AG04449 (cell line): Measurements from ENCODE around the gene TBC1D14.
"Not testable (repeated sequence)": the region's sequence is repeated elsewhere in the genome, so short reads cannot be mapped to it uniquely, and the experiment has no call there.

Source experiments
- CTCF ChIA-PET: fragments of 350-600 bp; formaldehyde crosslinking; extraction: SDS; loops from one replicate; lab custom pipeline; 2021; ENCODE audit warnings: antibody characterized with exemption; lab: Yijun Ruan, JAX
- POLR2A ChIA-PET: fragments of 400-600, 350-600 bp; formaldehyde crosslinking; extraction: SDS; loops from one replicate; lab custom pipeline; 2020; ENCODE audit warnings: antibody characterized with exemption, inconsistent platforms; lab: Yijun Ruan, JAX
- DNase-seq: peaks from one replicate; pipeline ENCODE4 v3.0.0-alpha.2; 2010; ENCODE audit warnings: low read depth, low spot score
- H3K4me3 ChIP-seq: 2 replicates; pipeline ENCODE4 v1.5.1; 2011; ENCODE audit warnings: low read depth, mild to moderate bottlenecking, control low read depth, low read length
- CTCF ChIP-seq: IDR thresholded peaks from one replicate; pipeline ENCODE4 v1.5.1; 2011; ENCODE audit warnings: mild to moderate bottlenecking, moderate library complexity, low read length, control low read depth, inconsistent platforms; ENCODE audit not compliant: insufficient read depth; ENCODE audit errors: missing control alignments

Gene TBC1D14

GRCh38 chr4:6910340-6910959 is 824 bp downstream of the TBC1D14 start:
- DNase-seq = no peak
- peak overlapping the region; percentile 71 for H3K4me3 ChIP-seq
- ChIA-PET CTCF (interaction anchor here (0.7 to 2.8 kb wide), 12 partner anchors 9 to 191 kb away, joined by 3 to 17 read pairs (median 4); no protein-coding TSS in a partner anchor), POLR2A (no interaction called here)
- TF ChIP-seq CTCF = no peak

GRCh38 chr4:6910960-6911874 is 1.6 kb downstream of the TBC1D14 start:
- POLR2A ChIA-PET = no interaction called here

GRCh38 chr4:6911917-6912316 is 2.3 kb downstream of the TBC1D14 start:
- H3K4me3 ChIP-seq, POLR2A ChIA-PET, DNase-seq: not testable (repeated sequence)
- CTCF ChIA-PET = interaction anchor here (1.1 to 2.7 kb wide), 6 partner anchors 9 to 194 kb away, joined by 3 to 10 read pairs (median 6); no protein-coding TSS in a partner anchor

More at GRCh38 chr4:6910960-6911874, 1.6 kb downstream of the TBC1D14 start:
- DNase-seq = no peak
- CTCF ChIA-PET = interaction anchor here (0.7 to 1.8 kb wide), 12 partner anchors 8 to 192 kb away, joined by 3 to 6 read pairs (median 3); no protein-coding TSS in a partner anchor
- no peak for TF ChIP-seq CTCF
- peak overlapping the region; percentile 12; the same call in 1 of the 2 replicates for H3K4me3 ChIP-seq

GRCh38 chr4:6912441-6912840 is 2.8 kb downstream of the TBC1D14 start:
- ChIA-PET POLR2A (no interaction called here), CTCF (interaction anchor here (1.7 to 2.7 kb wide), 5 partner anchors 9 to 195 kb away, joined by 3 to 10 read pairs (median 6); no protein-coding TSS in a partner anchor)
- no peak for DNase-seq
- no peak for TF ChIP-seq CTCF
- H3K4me3 ChIP-seq = no peak overlapping the region

GRCh38 chr4:6913350-6913905 is 3.8 kb downstream of the TBC1D14 start:
- ChIA-PET CTCF (interaction anchor here (0.9 to 2.7 kb wide), 3 partner anchors 16 to 196 kb away, joined by 3 to 10 read pairs (median 9); no protein-coding TSS in a partner anchor), POLR2A (no interaction called here)
- TF ChIP-seq CTCF = no peak
- DNase-seq = no peak
- no peak overlapping the region for H3K4me3 ChIP-seq

GRCh38 chr4:6914448-6914847 is 4.8 kb downstream of the TBC1D14 start:
- ChIA-PET CTCF (interaction anchor here (2.3 to 2.7 kb wide), 2 partner anchors 156 to 197 kb away, joined by 9 to 10 read pairs; no protein-coding TSS in a partner anchor), POLR2A (no interaction called here)
- H3K4me3 ChIP-seq = no peak overlapping the region
- TF ChIP-seq CTCF = no peak
- no peak for DNase-seq
